Mesothelial cell of epicardium (in vitro differentiated cells): ENCODE data around the gene CCSER1. TPM values are rescaled to one million over a fixed set of nuclear protein-coding genes. Genes with fewer than 3 reads are reported as not detected.

ENCODE experiments used
- DNase-seq, 2 experiments: peaks; one replicate each; pipeline ENCODE4 v3.0.0; 2021; ENCODE audit warnings: low spot score in 2 of 2; ENCODE audit not compliant: unreplicated experiment in 2 of 2
- H3K27ac Mint-ChIP-seq: 2 replicates; pipeline ENCODE4 v1.8.0; 2021; ENCODE audit warnings: mixed read lengths
- H3K27me3 Mint-ChIP-seq: 2 replicates; pipeline ENCODE4 v1.8.0; 2021; ENCODE audit warnings: low read depth, mixed read lengths
- H3K36me3 Mint-ChIP-seq: 2 replicates; pipeline ENCODE4 v1.8.0; 2021; ENCODE audit warnings: mixed read lengths
- H3K4me1 Mint-ChIP-seq: 2 replicates; pipeline ENCODE4 v1.8.0; 2021; ENCODE audit warnings: mixed read lengths
- H3K4me3 Mint-ChIP-seq: 2 replicates; pipeline ENCODE4 v1.8.0; 2021; ENCODE audit warnings: mild to moderate bottlenecking, moderate library complexity, mixed read lengths
- H3K9me3 Mint-ChIP-seq: 2 replicates; pipeline ENCODE4 v1.8.0; 2021; ENCODE audit warnings: mixed read lengths
- total RNA-seq: library from RNA; stranded (reverse); gene quantifications from 3 replicates; pipeline ENCODE4 v1.2.1, GENCODE V29; 2021
- TF ChIP-seq, protein P1 (sequence below): fragments of 200-600 bp; sonication (generic); IDR thresholded peaks from one replicate; pipeline ENCODE4 v1.5.0; 2021; ENCODE audit warnings: antibody characterized with exemption; ENCODE audit not compliant: unreplicated experiment

Gene CCSER1
- total RNA-seq, 1 donor from 2014 or later, result 7.2 TPM

DNA sequence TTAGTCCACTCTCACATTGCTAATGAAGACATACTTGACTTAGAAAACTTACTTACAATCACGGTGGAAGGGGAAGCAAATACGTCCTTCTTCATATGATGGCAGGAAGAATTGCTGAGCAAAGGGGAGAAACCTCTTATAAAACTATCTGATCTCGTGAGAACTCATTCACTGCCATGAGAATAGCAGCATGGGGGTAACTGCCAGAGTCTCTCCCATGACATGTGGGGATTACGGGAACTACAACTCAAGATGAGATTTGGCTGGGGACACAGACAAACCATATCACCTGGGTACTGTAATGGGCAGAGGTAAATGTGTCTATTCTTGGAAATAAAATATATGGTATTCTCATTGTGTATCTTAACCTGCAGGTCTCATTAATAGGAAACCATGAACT lies 1464.9 kb downstream of the CCSER1 start:
- TF ChIP-seq, protein P1, sequence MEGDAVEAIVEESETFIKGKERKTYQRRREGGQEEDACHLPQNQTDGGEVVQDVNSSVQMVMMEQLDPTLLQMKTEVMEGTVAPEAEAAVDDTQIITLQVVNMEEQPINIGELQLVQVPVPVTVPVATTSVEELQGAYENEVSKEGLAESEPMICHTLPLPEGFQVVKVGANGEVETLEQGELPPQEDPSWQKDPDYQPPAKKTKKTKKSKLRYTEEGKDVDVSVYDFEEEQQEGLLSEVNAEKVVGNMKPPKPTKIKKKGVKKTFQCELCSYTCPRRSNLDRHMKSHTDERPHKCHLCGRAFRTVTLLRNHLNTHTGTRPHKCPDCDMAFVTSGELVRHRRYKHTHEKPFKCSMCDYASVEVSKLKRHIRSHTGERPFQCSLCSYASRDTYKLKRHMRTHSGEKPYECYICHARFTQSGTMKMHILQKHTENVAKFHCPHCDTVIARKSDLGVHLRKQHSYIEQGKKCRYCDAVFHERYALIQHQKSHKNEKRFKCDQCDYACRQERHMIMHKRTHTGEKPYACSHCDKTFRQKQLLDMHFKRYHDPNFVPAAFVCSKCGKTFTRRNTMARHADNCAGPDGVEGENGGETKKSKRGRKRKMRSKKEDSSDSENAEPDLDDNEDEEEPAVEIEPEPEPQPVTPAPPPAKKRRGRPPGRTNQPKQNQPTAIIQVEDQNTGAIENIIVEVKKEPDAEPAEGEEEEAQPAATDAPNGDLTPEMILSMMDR, result no peak
- no peak overlapping the region for H3K4me3 Mint-ChIP-seq

DNA sequence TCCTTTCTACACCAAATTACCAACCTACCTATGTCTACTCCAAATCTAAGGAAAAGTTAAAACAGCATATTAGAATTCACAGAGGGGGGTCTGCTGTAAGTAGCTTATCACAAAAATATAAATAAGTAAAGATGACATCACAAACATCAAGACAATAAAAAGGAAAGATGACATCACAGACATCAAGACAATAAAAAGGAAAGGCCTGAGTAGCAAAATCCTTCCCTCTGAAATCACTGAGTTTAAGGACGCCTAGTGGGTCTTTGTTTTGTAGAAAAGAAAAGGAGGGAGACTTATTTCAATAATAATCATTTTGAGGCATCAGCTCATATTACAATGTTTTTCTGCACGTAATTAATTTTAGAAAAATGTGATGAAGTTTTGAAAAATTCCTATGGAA lies 1469.5 kb downstream of the CCSER1 start:
- TF ChIP-seq, protein P1, result no peak
- DNase-seq, result no peak
- Mint-ChIP-seq H3K4me1 (no peaks in the 10 kb centered on the region), H3K36me3 (no peaks in the 10 kb centered on the region), H3K9me3 (no peaks in the 10 kb centered on the region), H3K4me3 (no peak overlapping the region), H3K27me3 (no peaks in the 10 kb centered on the region), H3K27ac (no peak overlapping the region)

More for the DNA sequence above, 1464.9 kb downstream of the CCSER1 start:
- DNase-seq, result no peak
- Mint-ChIP-seq H3K36me3 (no peaks in the 10 kb centered on the region), H3K4me1 (peaks cover 12% of the 10 kb centered on the region), H3K9me3 (no peaks in the 10 kb centered on the region), H3K27ac (no peak overlapping the region), H3K27me3 (no peaks in the 10 kb centered on the region)

DNA sequence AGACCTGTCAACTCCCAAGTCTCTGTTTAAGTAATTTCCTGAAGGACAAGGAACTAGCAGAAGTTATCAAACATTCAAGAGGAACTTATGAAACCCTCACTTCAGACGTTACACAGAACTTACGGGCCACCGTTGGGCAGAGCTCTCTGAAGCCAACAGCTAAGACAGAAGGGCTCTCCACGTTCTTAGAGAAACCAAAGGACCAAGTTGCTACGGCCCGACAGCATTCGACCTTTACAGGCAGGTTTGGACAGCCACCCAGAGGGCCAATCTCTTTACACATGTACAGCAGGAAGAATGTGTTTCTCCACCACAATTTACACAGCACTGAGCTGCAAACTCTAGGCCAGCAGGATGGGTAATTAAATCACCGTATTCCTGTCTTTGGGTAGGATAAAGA lies 1471.5 kb downstream of the CCSER1 start:
- H3K27ac Mint-ChIP-seq, result no peak overlapping the region

DNA sequence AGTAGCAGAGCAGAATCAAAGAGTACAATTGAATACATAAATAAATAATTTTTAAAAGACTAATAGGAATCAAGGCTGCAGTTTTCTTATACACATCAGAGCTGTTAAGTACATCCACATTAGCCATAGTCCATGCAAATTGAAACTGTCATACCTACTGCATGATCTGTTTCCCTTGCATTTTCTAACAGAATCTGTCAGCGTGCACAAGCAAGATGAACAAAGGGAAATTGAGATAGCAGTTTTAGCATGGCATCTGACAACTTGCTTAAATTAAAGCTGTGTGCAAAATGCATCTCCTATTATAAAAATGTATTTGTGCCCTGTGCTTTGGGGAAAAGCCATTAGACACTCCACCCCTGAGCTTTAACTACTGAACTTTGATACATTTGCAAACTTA lies 1473.1 kb downstream of the CCSER1 start:
- no peaks in the 10 kb centered on the region for H3K27me3 Mint-ChIP-seq
- H3K4me1 Mint-ChIP-seq, result no peaks in the 10 kb centered on the region
- TF ChIP-seq, protein P1, result no peak
- H3K4me3 Mint-ChIP-seq, result no peak overlapping the region
- no peaks in the 10 kb centered on the region for H3K36me3 Mint-ChIP-seq
- no peak for DNase-seq
- H3K27ac Mint-ChIP-seq, result no peak overlapping the region
- H3K9me3 Mint-ChIP-seq, result no peaks in the 10 kb centered on the region

More for the DNA sequence above, 1471.5 kb downstream of the CCSER1 start:
- Mint-ChIP-seq H3K4me1 (no peaks in the 10 kb centered on the region), H3K4me3 (no peak overlapping the region), H3K36me3 (no peaks in the 10 kb centered on the region), H3K9me3 (no peaks in the 10 kb centered on the region), H3K27me3 (no peaks in the 10 kb centered on the region)
- no peak for DNase-seq
- TF ChIP-seq, protein P1, result no peak

DNA sequence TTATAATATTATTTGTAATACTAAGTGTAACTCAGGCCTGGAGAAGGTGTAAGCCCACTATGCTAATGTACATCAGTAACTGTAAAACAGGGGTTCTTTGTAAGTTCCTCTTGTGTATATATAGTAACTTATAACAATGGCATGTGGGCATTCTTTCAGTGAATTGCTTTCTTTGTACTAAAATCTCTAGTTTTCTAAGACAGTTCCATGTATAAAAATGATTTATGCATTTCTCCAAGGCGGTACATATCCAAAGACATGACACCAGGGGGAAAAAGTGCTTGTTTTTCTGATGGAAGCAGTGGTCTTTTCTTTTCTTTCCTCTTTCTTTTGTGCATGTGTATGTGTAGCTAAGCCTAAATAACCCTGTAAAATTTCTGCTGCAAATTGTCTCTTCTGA lies 1474.2 kb downstream of the CCSER1 start:
- no peak overlapping the region for H3K4me3 Mint-ChIP-seq
- no peak for DNase-seq
- H3K27me3 Mint-ChIP-seq, result no peaks in the 10 kb centered on the region
- H3K36me3 Mint-ChIP-seq, result no peaks in the 10 kb centered on the region
- no peak overlapping the region for H3K27ac Mint-ChIP-seq
- TF ChIP-seq, protein P1, result no peak
- no peaks in the 10 kb centered on the region for H3K4me1 Mint-ChIP-seq
- H3K9me3 Mint-ChIP-seq, result no peaks in the 10 kb centered on the region

DNA sequence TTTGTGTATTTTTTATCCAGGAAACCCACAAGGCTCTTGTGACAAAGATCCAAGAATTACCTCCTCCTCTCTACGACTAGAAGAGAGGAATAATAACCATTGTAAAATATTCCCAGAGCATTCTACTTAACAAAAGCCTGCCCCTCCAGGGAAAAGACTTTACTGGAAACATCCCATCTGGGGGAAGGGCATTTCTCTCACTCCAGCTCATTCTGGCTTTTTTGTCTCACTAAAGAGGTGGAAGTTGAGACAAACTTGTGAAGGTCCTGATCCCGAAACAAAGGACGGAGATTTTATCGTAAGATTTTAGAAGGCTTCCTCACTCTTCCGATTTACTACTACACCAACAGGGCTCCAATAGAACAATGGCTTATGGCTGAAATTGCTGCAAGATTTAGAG lies 1484.6 kb downstream of the CCSER1 start:
- no peaks in the 10 kb centered on the region for H3K36me3 Mint-ChIP-seq
- TF ChIP-seq, protein P1, result no peak
- no peaks in the 10 kb centered on the region for H3K9me3 Mint-ChIP-seq
- H3K27me3 Mint-ChIP-seq, result peaks cover 1% of the 10 kb centered on the region
- no peak for DNase-seq
- no peak overlapping the region for H3K27ac Mint-ChIP-seq
- no peaks in the 10 kb centered on the region for H3K4me1 Mint-ChIP-seq
- H3K4me3 Mint-ChIP-seq, result no peak overlapping the region
